H1 (cell line): Measurements from ENCODE around the gene ST8SIA5.

ENCODE experiments used
- ATF2 ChIP-seq: IDR thresholded peaks from 2 replicates; pipeline ENCODE4 v1.6.1; 2012; ENCODE audit warnings: low read length, inconsistent platforms
- BCL11A ChIP-seq, 2 experiments: IDR thresholded peaks; one replicate each; pipeline ENCODE4 v1.6.1; 2011; ENCODE audit warnings: low read depth in 2 of 2, low read length in 2 of 2, mild to moderate bottlenecking in 2 of 2
- E2F6 ChIP-seq: IDR thresholded peaks from 2 replicates; pipeline ENCODE4 v1.6.1; 2012; ENCODE audit warnings: inconsistent platforms
- EP300 ChIP-seq, 2 experiments: IDR thresholded peaks; 1 replicate in 1 of 2; 2 replicates in 1 of 2; pipeline ENCODE4 v1.6.1; 2011 to 2012; ENCODE audit warnings: low read depth in 2 of 2, low read length in 2 of 2, mild to moderate bottlenecking in 2 of 2, borderline replicate concordance in 1 of 2, inconsistent platforms in 1 of 2, moderate library complexity in 1 of 2
- EZH2 ChIP-seq: fragments of 200-600 bp; sonication (generic); IDR thresholded peaks from 2 replicates; pipeline ENCODE4 v1.7.1; 2012; ENCODE audit warnings: low read depth, mild to moderate bottlenecking, moderate library complexity, low read length, inconsistent platforms; ENCODE audit not compliant: severe bottlenecking
- SIN3A ChIP-seq, 2 experiments: IDR thresholded peaks in 1 of 2; conservative IDR thresholded peaks in 1 of 2; 2 replicates each; pipeline ENCODE4 v1.6.1; 2011 to 2012; ENCODE audit warnings: low read length in 2 of 2, improper control_type of control experiment in 1 of 2, low read depth in 1 of 2, mild to moderate bottlenecking in 1 of 2
- SRF ChIP-seq: IDR thresholded peaks from 2 replicates; pipeline ENCODE4 v1.6.1; 2011; ENCODE audit warnings: mild to moderate bottlenecking, low read depth, low read length, moderate library complexity
- SUZ12 ChIP-seq: fragments of 200-600 bp; sonication (generic); IDR thresholded peaks from 2 replicates; pipeline ENCODE4 v1.6.1; 2012; ENCODE audit warnings: mild to moderate bottlenecking, inconsistent platforms, low read length, moderate library complexity, mixed read lengths
- YY1 ChIP-seq: IDR thresholded peaks from 2 replicates; pipeline ENCODE4 v1.6.1; 2011; ENCODE audit warnings: low read depth, mild to moderate bottlenecking, low read length
- ZNF274 ChIP-seq: IDR thresholded peaks from 2 replicates; pipeline ENCODE4 v1.7.0; 2012; ENCODE audit warnings: low read length, borderline replicate concordance; ENCODE audit errors: extremely low read depth

GRCh38 chr18:46630991-46631390, 125.9 kb downstream of the ST8SIA5 start:
- TF ChIP-seq SRF, result no peak
- no peak for TF ChIP-seq YY1
- TF ChIP-seq SUZ12, result no peak
- TF ChIP-seq SIN3A (conservative IDR thresholded peaks at IDR 0.05 in 1 of 2, IDR thresholded peaks at IDR 0.05 in 1 of 2; ENCODE audit: low read depth in 1 of 2, low read length in 2 of 2), result no peak
- TF ChIP-seq BCL11A (IDR thresholded peaks at IDR 0.05; ENCODE audit: low read depth in 2 of 2, low read length in 2 of 2), result no peak
- TF ChIP-seq EZH2, result no peak
- no peak for TF ChIP-seq ZNF274
- no peak for TF ChIP-seq E2F6
- no peak for TF ChIP-seq EP300 (IDR thresholded peaks at IDR 0.05; ENCODE audit: borderline replicate concordance in 1 of 2, low read depth in 2 of 2, low read length in 2 of 2)
- TF ChIP-seq ATF2, result no peak
